ENCODE measurements around the gene LTA4H. TPM values are rescaled to one million over a fixed set of nuclear protein-coding genes. Genes with fewer than 3 reads are reported as not detected.
A peak's percentile ranks its signal among the peaks of the same experiment; 100 is the strongest.

LTA4H gene
- total RNA-seq, 1 donor from 2014 or later = 35.4 TPM

GRCh38 chr12:96007729-96008128, 27.7 kb downstream of the LTA4H start:
- intact Hi-C loops (cut with micrococcal nuclease) = no loop called here

GRCh38 chr12:96006727-96007126, 28.7 kb downstream of the LTA4H start:
- H3K36me3 ChIP-seq = peaks cover 96% of the 10 kb centered on the region
- H3K4me3 ChIP-seq = no peak overlapping the region
- H3K9me3 ChIP-seq (replicated peaks) = no peaks in the 10 kb centered on the region
- intact Hi-C loops (cut with micrococcal nuclease) = no loop called here
- no peaks in the 10 kb centered on the region for H3K4me1 ChIP-seq
- DNase-seq = no peak
- no peak overlapping the region for H3K27ac ChIP-seq (replicated peaks)
- H3K27me3 ChIP-seq (ENCODE audit: low read depth) = no peaks in the 10 kb centered on the region
- no peak for TF ChIP-seq CTCF (IDR thresholded peaks at IDR 0.05; ENCODE audit: borderline replicate concordance)

More at GRCh38 chr12:96007729-96008128, 27.7 kb downstream of the LTA4H start:
- H3K4me3 ChIP-seq = no peak overlapping the region
- H3K27me3 ChIP-seq (ENCODE audit: low read depth) = no peaks in the 10 kb centered on the region
- peaks cover 96% of the 10 kb centered on the region for H3K36me3 ChIP-seq
- no peak for TF ChIP-seq CTCF (IDR thresholded peaks at IDR 0.05; ENCODE audit: borderline replicate concordance)
- H3K4me1 ChIP-seq = no peaks in the 10 kb centered on the region
- no peaks in the 10 kb centered on the region for H3K9me3 ChIP-seq (replicated peaks)
- no peak overlapping the region for H3K27ac ChIP-seq (replicated peaks)
- DNase-seq = no peak

DNA sequence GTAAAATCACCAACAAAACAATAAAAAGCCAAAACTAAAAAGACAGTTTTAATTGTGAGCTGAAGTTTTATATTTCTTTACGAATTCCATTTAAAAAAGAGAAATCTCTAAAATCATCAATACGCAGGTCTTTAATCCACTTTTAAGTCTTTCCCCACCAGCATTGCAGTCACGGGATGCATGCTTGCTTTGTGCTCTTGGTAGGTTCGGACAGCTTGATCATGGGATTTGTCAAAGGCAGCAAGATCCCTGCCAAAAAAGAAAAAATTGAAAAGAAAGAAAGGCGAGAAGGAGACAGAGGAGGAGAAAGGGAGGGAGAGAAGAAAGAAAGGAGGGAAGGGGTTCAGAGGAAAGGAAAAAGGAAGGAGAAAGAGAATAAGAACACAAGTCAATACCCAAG, 34.5 kb downstream of the LTA4H start:
- no peak for TF ChIP-seq CTCF (IDR thresholded peaks at IDR 0.05; ENCODE audit: borderline replicate concordance)
- H3K27ac ChIP-seq (replicated peaks) = no peak overlapping the region
- H3K9me3 ChIP-seq (replicated peaks) = no peaks in the 10 kb centered on the region
- no peaks in the 10 kb centered on the region for H3K4me1 ChIP-seq
- H3K27me3 ChIP-seq (ENCODE audit: low read depth) = no peaks in the 10 kb centered on the region
- H3K36me3 ChIP-seq = peaks cover 58% of the 10 kb centered on the region
- intact Hi-C loops (cut with micrococcal nuclease) = no loop called here
- H3K4me3 ChIP-seq = no peak overlapping the region
- no peak for DNase-seq

DNA sequence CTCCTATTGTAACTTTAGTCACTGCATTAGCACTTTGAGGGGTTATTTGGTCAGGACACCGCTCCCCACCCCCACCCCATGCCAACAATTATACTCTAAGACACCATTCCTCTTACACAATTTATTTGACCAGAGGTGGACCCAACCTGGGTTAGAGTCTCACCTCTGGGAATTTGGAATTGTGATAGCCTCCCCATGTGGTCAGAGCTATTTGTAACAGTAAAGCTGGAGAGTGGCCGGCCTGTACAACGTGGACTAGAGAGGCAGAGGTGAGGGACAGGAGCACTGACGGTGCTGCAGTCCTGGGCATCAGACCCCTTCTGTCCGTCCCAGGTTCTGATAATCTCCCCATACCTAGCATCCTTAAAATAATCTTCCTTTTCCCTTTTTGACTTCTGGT, 35.9 kb downstream of the LTA4H start:
- Histone ChIP-seq H3K4me1 (no peaks in the 10 kb centered on the region), H3K9me3 (replicated peaks) (no peaks in the 10 kb centered on the region), H3K4me3 (no peak overlapping the region), H3K36me3 (peaks cover 45% of the 10 kb centered on the region), H3K27me3 (ENCODE audit: low read depth) (no peaks in the 10 kb centered on the region), H3K27ac (replicated peaks) (no peak overlapping the region)
- DNase-seq = no peak
- TF ChIP-seq CTCF (IDR thresholded peaks at IDR 0.05; ENCODE audit: borderline replicate concordance) = no peak
- intact Hi-C loops (cut with micrococcal nuclease) = loop anchor here (5.0 kb wide), 2 partner anchors 82 to 417 kb away; no protein-coding TSS in a partner anchor

- TF ChIP-seq CTCF (IDR thresholded peaks at IDR 0.05; ENCODE audit: borderline replicate concordance) = peak; percentile 81
- no peak overlapping the region for H3K4me3 ChIP-seq
- intact Hi-C loops (cut with micrococcal nuclease) = loop anchor here (5.0 kb wide), 2 partner anchors 81 to 416 kb away; no protein-coding TSS in a partner anchor
- H3K27me3 ChIP-seq (ENCODE audit: low read depth) = no peaks in the 10 kb centered on the region
- DNase-seq = no peak
- H3K9me3 ChIP-seq (replicated peaks) = no peaks in the 10 kb centered on the region
- H3K27ac ChIP-seq (replicated peaks) = no peak overlapping the region
- H3K36me3 ChIP-seq = peaks cover 37% of the 10 kb centered on the region
- H3K4me1 ChIP-seq = no peaks in the 10 kb centered on the region
These were observed 36.6 kb downstream of the LTA4H start for GRCh38 chr12:95998611-95999286.
